Stimulated activated CD8-positive, alpha-beta memory T cell treated with anti-CD3 and anti-CD28 coated beads, Interleukin-7, amount 100 ng/mL, for 4 hours (primary cell): ENCODE measurements around the gene CDC42BPA.

Experiments used
- DNase-seq, 2 donors: peaks; one replicate each; pipeline ENCODE4 v3.0.0-alpha.2; 2020; ENCODE audit warnings: low read depth in 2 of 2

The CDC42BPA gene

GRCh38 chr1:226981386-226981817 is 336.9 kb downstream of the CDC42BPA start:
- DNase-seq: no peak

GRCh38 chr1:226980565-226981385 is 337.5 kb downstream of the CDC42BPA start:
- DNase-seq: no peak

DNA sequence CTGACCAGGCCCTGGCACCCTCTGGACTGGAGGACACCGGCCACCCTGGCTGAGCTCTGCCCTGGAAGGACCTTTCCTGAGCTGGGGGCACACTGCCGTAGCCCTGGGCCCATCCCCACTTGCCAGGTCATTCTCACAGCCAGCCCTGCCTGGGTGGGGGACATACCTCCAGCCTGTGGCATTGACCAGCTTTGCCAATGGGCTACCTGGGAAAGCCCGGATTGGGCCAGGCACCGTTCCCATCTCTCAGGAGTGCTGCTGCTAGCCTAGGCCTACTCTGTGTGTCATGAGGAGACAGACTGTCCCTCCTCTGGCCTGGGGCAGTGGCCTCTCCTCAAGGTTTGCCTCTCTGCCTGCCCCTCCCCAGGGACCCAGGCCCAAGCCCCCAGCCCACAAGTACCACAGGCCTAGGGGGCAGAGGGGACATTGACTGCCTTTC is 338.2 kb downstream of the CDC42BPA start:
- DNase-seq: no peak

DNA sequence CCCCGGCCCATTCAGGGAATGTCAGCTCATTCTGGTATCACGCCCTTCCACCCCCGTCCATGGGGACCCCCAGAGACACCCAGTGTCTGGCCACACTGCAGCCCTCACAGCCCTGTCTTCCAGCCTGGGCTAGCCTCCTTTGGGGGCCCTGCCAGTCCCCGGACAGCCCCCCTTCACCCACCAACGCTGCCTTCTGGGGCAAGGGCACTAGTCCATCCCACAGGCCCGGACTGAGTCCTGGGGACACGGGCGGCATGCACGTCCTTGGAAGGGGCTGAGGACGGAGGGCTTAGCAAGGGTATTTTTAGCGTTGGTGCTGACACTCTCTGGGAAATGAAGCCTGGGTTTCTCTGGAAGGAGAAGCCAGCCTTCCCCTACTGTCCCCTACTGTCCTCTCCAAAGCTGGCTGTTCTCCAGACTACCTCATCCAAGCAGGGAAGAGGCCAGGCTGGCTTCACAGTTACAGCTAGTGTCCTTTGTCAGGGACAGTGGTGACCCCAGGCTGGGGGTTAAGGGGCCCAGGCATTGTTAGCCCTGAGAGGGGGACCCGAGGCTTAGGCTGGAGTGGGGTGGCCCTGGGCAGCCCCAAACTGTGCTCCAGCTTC is 338.7 kb downstream of the CDC42BPA start:
- DNase-seq: no peak

- no peak for DNase-seq
Observed at GRCh38 chr1:226979115-226979516, 339.2 kb downstream of the CDC42BPA start.

- no peak for DNase-seq
Observed at GRCh38 chr1:226978432-226979114, 339.7 kb downstream of the CDC42BPA start.

DNA sequence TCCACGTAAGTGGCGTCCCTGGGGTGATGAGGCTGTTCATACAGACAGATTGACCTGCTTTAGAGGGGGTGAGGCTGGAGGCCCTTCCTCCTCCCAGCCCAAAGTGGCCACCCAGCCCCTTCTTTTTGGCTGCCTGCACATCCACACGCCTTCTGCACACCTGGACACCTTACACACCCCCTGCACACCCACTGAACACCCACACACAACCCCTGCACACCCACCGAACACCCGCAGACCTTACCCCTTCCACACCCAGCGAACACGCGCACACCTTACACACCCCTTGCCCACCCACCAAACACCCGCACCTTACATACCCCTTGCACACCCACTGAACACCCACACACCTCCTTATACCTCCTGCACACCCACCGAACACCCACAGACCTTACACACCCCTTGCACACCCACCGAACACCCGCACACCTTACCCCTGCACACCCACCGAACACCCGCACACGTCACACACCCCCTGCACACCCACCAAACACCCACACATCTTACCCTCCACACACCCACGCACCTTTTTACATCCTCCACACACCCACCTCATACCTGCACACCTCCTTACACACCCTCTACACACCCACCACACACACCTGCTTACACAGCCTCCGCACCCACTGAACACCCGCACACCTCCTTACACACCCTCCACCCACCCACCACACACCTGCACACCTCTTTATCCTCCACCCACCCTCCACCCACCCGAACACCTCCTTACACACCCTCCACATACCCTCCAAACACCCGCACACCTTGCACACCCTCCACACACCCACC is 340.5 kb downstream of the CDC42BPA start:
- DNase-seq: no peak

GRCh38 chr1:226976978-226977642 is 341.2 kb downstream of the CDC42BPA start:
- no peak for DNase-seq

GRCh38 chr1:226976276-226976977 is 341.9 kb downstream of the CDC42BPA start:
- no peak for DNase-seq

GRCh38 chr1:226975259-226976250 is 342.7 kb downstream of the CDC42BPA start:
- no peak for DNase-seq

DNA sequence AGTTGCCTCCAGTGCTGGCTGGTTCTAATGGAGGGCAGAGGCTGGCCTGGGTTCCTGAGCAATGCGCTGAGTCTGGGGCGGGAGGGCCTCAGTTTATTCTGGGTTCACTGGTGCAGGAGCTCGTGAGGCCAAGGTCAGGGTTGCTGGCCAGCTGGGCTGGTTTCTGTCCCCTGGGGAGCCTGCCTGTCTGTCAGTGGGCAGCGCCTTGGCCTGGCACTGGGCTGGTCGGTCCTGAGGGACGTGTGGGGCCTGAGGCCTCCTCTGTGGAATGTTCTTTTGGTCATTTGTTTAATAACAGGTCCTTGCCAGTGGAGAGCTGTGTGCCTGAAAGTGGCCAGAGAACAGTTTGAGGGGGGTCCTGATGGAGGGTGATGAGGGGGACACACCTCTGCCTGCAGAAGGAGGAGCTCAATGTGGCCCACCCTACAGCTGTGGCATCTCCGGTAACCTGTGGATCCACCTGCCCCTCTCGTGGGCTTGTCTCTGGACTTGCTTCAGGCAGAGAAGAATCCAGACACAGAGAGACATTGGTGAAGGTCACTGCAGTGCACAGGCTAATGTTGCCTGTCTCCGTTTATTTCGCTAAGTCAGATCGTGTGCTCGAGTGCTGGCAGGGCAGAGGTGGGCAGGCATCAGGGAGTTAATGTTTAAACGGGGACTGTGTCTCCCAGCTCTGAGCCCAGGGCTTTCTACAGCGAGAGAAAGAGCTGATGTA is 343.6 kb downstream of the CDC42BPA start:
- no peak for DNase-seq

DNA sequence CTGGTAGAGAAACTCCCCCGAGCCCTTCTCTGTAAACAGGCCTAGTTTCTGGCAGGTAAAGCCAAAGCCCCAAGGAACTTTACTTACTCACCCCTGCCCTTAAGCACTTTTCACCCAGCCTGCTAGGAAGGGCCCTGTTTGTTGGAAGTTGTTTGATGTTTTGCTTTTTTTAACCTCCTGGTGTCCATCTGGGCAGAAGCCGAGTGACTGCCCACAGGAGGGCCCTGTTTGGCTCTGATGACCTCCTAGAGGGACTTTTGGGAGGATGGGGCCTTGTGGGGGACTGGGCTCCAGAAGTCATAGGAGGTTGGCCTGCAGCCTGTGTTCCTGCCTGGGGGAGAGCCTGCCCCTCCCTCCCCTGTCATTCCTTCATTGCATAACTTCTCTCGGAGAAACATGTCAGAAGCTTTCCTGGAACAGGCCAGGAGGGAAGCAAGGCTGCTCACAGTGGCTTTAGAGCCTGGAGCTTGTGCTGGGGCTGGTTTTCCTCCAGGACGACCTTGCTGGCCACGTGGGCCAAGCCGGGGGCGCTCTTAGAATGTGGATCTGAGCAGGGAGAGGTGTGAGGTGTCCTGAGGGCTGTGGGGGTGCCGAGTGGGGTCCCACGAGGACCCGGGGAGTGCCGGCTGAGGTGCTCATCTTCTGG is 344.3 kb downstream of the CDC42BPA start:
- no peak for DNase-seq

DNA sequence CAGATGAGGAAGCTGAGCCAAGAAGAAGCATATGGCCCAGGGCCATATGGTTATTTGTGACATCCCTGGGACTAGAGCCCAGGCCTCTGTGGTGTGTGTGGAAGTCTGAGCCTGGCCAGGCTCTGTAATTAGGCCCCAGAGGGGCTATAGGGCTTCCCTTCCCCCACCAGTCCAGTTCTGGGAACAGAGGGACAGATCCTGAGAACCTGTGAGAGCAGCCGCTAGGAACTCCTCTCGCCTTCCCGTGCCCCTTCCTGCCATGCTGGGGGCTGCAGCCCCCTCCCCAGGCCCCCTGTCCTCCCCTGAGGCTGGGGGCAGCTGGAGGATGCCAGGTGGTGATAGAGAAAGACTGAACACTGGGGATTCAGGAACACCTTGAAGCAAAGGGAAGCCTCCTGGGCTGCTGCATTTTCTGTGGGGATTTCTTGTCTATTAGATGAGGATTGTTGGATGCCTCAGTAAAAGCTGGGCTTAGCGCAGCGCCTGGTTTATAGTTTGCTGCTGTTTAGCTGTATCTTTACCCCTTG is 344.9 kb downstream of the CDC42BPA start:
- DNase-seq: no peak

DNA sequence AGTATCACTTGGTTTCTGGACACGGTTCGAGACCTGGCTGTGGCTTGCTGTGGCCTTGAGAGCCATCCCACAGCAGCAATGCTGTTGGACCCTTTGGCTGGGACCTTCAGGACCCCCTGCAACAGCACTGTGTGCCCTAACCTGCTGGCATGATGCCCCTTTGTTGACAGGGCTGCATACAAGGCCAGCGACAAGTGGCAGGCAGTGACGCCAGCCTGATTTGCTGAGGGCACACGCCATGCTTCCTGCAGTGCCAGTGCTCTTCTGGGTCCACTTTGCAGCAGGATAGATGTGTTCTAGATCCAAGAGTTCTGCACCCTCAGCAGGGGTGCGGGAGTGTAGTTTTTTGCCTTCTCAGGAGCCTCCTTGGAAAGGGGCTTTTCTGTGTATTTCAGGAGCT is 345.4 kb downstream of the CDC42BPA start:
- DNase-seq: no peak

- DNase-seq: no peak
Observed at GRCh38 chr1:226971765-226972164, 346.5 kb downstream of the CDC42BPA start.

DNA sequence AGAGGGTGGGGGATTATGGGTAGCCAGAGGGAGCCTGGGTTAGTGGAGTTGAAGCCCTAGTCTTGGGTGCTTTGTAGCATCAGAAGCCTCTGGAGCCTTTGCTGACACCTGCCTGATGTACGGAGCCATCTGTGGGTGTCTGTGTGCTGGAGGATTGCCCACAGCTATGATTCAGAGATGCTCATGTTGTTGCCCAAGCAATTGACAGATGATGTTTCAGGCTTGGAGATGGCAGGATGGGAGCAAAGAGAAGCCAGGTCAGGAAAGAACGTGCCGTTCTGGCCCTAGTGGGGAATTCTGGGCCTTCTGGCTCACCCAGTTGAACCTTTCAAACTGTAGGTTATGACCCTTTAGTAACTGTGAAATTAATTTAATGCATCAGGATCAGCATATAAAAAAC is 350.6 kb downstream of the CDC42BPA start:
- DNase-seq: no peak

DNA sequence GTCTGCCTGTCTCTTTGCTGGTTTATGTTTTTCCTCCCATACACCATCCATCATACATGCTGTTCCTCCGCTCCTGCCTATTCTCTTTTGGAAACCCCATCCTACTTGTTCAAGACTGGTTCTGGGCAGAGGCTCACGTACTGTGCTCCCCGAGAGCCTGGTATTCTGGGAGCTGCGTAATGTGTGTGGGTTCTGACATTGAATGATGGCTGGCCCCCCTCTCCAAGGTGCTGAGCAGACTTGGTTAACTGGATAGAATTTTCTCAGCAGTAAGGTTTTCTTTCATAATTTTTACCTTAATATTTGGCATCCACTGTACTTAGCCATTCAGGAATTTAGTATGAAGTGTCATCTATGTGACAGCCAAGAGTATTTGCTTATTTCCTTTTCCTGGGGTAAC is 351.6 kb downstream of the CDC42BPA start:
- DNase-seq: no peak
